Colonic mucosa (tissue), 4 donors: Measurements from ENCODE around the gene POU6F2. TPM values are rescaled to one million over a fixed set of nuclear protein-coding genes. Genes with fewer than 3 reads are reported as not detected.

Source experiments
- DNase-seq: peaks from one replicate; pipeline ENCODE4 v3.0.0-alpha.2; 2020
- H3K27ac ChIP-seq: fragments of 200-600 bp; one replicate; pipeline ENCODE4 v1.8.0; 2021
- H3K27me3 ChIP-seq: fragments of 200-600 bp; one replicate; pipeline ENCODE4 v1.8.0; 2021
- H3K36me3 ChIP-seq: fragments of 200-600 bp; one replicate; pipeline ENCODE4 v1.8.0; 2021
- H3K4me1 ChIP-seq: fragments of 200-600 bp; one replicate; pipeline ENCODE4 v1.8.0; 2021; ENCODE audit warnings: mild to moderate bottlenecking
- H3K4me3 ChIP-seq: fragments of 200-600 bp; one replicate; pipeline ENCODE4 v1.8.0; 2021
- H3K9ac ChIP-seq, 2 donors: one replicate each; pipeline ENCODE4 v1.7.0; 2013; ENCODE audit warnings: control low read depth in 2 of 2, low read depth in 2 of 2, low read length in 2 of 2
- H3K9me3 ChIP-seq: fragments of 200-600 bp; one replicate; pipeline ENCODE4 v1.8.0; 2021
- CTCF ChIP-seq: fragments of 200-600 bp; IDR thresholded peaks from one replicate; pipeline ENCODE4 v1.8.0; 2022; ENCODE audit warnings: antibody characterized with exemption, mild to moderate bottlenecking
- intact Hi-C: fragments of 100-400 bp; cut with DNase I; formaldehyde crosslinking; loops from one replicate; pipeline ENCODE4 v1.14.1; 2022
- total RNA-seq, 2 donors: library from RNA; stranded (reverse); fragmentation: NEBNext Ultra II Directional in 1 of 2; extraction: Animal tissue kit (Norgen Biotek cat#: 25700) in 1 of 2; gene quantifications; one replicate each; pipeline ENCODE4 v1.2.1, GENCODE V29; 2021
- donor health status: healthy.
- donor health status: DM: no; HTN: no; CAD: no.
- donor health status: DM: no; HTN: no; CAD: no.

Gene POU6F2
- total RNA-seq, 2 donors from 2014 or later: 1.3 TPM; not detected in 1

DNA sequence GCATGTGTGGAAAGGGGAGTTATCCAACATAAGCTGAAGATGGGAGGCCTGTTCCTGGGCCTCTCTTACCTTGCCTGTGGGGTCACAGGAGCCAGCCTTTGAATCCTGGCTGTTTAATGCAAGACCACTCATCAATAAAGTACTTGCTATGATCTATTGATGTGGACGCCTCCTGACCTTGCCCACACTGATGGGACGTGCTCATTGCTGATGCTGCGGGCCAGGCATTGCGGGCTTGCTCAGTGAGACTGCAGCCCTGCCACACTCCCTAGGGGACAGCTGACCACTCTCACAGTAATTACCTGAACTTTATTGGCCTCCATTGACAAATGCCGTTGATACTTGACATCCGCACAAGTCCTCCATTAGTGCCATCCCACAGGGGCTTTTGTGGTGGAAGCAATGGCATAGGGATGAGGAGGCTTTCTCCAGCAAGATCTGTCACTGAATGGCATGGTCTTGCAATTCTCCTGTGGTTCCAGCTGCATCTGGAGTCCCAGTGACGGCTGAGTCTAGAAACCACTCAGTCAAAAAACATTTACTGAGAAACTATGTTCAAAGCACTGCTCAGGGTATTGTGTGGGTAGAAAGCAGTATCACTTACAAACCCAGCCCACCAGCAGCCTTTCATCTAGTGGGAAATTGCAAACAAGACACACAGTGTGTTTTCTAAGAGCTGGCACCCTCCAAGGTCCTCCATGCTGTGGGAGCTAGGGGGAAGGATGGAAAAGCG lies 453.4 kb downstream of the POU6F2 start:
- intact Hi-C loops: no loop called here
- no peak for TF ChIP-seq CTCF
- H3K9me3 ChIP-seq: no peaks in the 10 kb centered on the region
- H3K27ac ChIP-seq: no peak overlapping the region
- no peaks in the 10 kb centered on the region for H3K36me3 ChIP-seq
- no peaks in the 10 kb centered on the region for H3K4me1 ChIP-seq
- H3K9ac ChIP-seq: no peak overlapping the region
- H3K27me3 ChIP-seq: no peaks in the 10 kb centered on the region
- H3K4me3 ChIP-seq: no peak overlapping the region
- DNase-seq: no peak

GRCh38 chr7:39432368-39432767 lies 454.7 kb downstream of the POU6F2 start:
- Histone ChIP-seq H3K4me3 (no peak overlapping the region), H3K27ac (no peak overlapping the region), H3K9me3 (no peaks in the 10 kb centered on the region), H3K4me1 (no peaks in the 10 kb centered on the region), H3K9ac (no peak overlapping the region), H3K36me3 (no peaks in the 10 kb centered on the region), H3K27me3 (no peaks in the 10 kb centered on the region)
- no peak for DNase-seq
- intact Hi-C loops: no loop called here
- TF ChIP-seq CTCF: no peak

GRCh38 chr7:39432807-39433416 lies 455.2 kb downstream of the POU6F2 start:
- H3K9me3 ChIP-seq: no peaks in the 10 kb centered on the region
- no peaks in the 10 kb centered on the region for H3K36me3 ChIP-seq
- H3K4me3 ChIP-seq: no peak overlapping the region
- H3K27me3 ChIP-seq: no peaks in the 10 kb centered on the region
- H3K27ac ChIP-seq: no peak overlapping the region
- intact Hi-C loops: no loop called here
- H3K4me1 ChIP-seq: no peaks in the 10 kb centered on the region
- H3K9ac ChIP-seq: no peak overlapping the region
- no peak for TF ChIP-seq CTCF
- DNase-seq: no peak

GRCh38 chr7:39433550-39433949 lies 455.8 kb downstream of the POU6F2 start:
- TF ChIP-seq CTCF: no peak
- Histone ChIP-seq H3K27me3 (no peaks in the 10 kb centered on the region), H3K27ac (no peak overlapping the region), H3K9me3 (no peaks in the 10 kb centered on the region), H3K4me3 (no peak overlapping the region), H3K36me3 (no peaks in the 10 kb centered on the region), H3K9ac (no peak overlapping the region), H3K4me1 (no peaks in the 10 kb centered on the region)
- no peak for DNase-seq
- intact Hi-C loops: no loop called here

- no peak for DNase-seq
- TF ChIP-seq CTCF: no peak
- H3K4me3 ChIP-seq: no peak overlapping the region
- no peaks in the 10 kb centered on the region for H3K36me3 ChIP-seq
- no peak overlapping the region for H3K27ac ChIP-seq
- H3K9ac ChIP-seq: no peak overlapping the region
- intact Hi-C loops: no loop called here
- H3K27me3 ChIP-seq: no peaks in the 10 kb centered on the region
- H3K4me1 ChIP-seq: no peaks in the 10 kb centered on the region
- H3K9me3 ChIP-seq: no peaks in the 10 kb centered on the region
These were observed 456.3 kb downstream of the POU6F2 start for GRCh38 chr7:39434012-39434411.
